Stimulated activated CD4-positive, alpha-beta T cell treated with anti-CD3 and anti-CD28 coated beads, Interleukin-12 subunit alpha, Interleukin-12 subunit beta, amount 100 ng/mL, for 4 hours (primary cell): Measurements from ENCODE around the gene CEP112.
"Not testable (repeated sequence)": the region's sequence is repeated elsewhere in the genome, so short reads cannot be mapped to it uniquely, and the experiment has no call there.

Source experiments
- DNase-seq: peaks from one replicate; pipeline ENCODE4 v3.0.0-alpha.2; 2020

The CEP112 gene

DNA sequence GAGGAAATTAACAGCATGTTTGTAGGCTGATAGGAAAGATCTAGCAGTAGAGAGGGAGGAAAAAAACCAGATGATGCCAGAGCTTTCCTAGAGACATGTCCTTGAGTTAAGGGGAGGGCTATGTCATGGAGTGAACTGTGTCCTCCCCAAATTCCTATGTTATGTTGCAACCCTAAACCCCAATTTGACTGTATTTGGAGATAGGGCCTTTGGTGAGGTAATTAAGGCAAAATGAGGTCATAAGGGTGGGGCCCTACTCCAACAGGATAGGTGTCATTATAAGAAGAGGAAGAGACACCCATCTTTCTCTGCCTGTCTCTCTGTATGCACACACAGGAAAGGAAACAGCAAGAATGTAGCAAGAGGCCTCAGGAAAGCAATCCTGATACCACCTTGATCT, 435.2 kb downstream of the CEP112 start:
- DNase-seq: no peak

DNA sequence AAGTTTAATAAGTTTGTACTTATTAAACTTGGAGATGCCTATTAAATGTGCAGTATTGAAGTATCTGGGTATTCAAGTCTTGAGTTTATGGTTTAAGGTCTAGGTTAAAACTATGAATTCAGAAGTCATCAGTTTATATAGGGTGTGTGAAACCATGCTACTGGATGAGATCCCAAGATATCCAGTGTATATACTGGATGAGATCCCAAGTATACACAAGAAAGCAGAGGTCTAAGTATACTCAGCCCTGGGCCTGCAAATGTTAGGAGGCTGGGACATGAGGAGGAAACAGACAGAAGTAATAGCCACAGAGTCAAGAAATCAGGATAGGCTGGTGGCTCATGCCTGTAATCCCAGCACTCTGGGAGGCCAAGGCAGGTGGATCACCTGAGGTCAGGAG, 436.1 kb downstream of the CEP112 start:
- no peak for DNase-seq

DNA sequence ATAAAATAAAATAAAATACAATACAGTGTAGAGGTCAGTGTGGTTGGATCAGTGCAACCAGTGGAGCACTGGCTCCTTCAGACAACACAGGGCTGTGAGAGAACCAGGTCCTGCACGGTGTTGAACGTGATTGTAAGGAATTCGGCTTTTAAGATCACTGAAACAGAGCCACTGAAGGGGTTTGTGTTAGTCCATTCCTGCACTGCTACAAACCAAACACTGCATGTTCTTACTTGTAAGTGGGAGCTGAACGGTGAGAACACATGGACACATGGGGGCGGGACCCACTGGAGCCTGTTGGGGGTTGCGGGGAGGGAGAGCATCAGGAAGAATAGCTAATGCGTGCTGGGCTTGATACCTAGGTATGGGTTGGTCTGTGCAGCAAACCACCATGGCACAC, 437.3 kb downstream of the CEP112 start:
- DNase-seq: no peak

DNA sequence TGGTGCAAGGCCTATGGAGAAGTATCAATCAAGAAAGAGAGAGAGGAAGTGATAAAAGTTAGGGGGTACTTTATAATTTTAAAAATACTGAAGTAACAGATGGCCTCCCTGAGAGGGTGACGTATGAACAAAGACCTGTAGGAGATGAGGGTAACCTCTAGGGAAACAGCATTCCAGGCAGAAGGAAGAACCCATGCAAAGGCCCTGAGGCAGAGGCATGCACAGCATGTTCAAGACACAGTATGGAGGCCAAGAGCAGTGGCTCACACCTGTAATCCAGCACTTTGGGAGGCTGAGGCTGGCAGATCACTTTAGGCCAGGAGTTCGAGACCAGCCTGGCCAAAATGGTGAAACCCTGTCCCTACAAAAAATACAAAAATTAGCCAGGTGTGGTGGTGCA, 437.9 kb downstream of the CEP112 start:
- DNase-seq: no peak

- no peak for DNase-seq
These were observed 438.6 kb downstream of the CEP112 start for GRCh38 chr17:65753348-65753747.

- no peak for DNase-seq
These were observed 440.7 kb downstream of the CEP112 start for GRCh38 chr17:65751263-65751662.

DNA sequence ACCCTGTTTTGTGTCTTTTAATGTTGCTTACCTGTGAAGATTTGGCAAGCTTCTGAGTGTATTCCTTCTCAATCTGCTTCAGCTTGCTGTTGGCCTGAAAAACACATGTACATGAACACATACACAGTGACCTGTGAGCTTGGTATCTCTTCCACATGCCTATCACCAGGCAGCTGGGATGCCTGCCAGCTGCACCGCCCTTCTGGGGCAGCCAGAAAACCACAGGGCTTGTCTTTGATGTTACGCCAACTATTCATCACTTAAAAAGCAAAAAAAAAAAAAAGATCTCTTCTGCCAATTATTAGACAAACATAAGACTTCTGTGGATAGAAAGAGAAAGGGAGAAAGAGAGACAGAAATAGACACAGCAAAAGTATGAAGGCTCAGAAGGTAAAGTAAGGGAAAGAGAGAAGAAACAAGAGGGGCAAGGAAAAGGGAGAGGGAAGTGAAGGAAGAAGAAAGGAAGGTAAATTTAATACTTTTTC, 441.3 kb downstream of the CEP112 start:
- DNase-seq: peak; percentile 20

DNA sequence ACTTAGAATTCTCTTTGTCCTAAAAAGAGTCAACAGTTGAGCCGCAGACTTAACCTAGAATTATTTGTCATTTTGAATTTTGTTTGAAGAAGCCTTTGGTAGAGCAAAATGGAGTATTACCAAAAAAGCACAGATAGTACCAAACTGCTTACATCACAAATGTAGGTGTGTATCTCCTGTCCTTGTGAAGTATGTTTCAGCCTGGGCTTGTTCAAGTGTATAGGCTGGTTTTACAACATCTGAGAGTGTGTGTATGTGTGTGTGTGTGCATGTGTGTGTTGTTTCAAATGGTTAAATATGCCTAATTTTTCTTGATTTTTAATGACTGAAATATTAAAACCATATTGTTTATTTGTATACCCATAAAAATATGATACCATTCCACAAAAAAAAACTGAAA, 441.8 kb downstream of the CEP112 start:
- DNase-seq: no peak

GRCh38 chr17:65749479-65749878, 442.5 kb downstream of the CEP112 start:
- no peak for DNase-seq

DNA sequence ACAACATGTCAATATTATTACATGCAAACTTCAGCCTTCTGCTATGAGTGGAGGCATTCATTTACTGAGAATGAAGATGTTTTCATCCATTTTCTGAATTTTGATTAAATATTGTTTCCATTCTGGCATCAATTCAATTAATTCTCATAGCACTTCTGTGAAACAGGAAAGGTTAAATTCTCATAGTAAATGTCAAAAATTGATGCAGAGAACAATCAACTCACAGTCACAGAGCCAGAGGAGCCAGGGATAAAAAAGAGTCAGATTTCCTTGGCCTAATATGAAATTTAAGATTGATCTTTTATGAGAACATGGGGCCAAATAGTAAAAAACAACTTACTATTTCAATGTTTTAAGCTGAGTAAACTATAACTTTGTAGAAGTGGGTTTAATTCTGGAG, 446.7 kb downstream of the CEP112 start:
- no peak for DNase-seq

- DNase-seq: no peak
These were observed 448.7 kb downstream of the CEP112 start for GRCh38 chr17:65743308-65743655.

- DNase-seq: no peak
These were observed 449.3 kb downstream of the CEP112 start for GRCh38 chr17:65742403-65743307.

- DNase-seq: no peak
These were observed 450.2 kb downstream of the CEP112 start for GRCh38 chr17:65741710-65742109.

DNA sequence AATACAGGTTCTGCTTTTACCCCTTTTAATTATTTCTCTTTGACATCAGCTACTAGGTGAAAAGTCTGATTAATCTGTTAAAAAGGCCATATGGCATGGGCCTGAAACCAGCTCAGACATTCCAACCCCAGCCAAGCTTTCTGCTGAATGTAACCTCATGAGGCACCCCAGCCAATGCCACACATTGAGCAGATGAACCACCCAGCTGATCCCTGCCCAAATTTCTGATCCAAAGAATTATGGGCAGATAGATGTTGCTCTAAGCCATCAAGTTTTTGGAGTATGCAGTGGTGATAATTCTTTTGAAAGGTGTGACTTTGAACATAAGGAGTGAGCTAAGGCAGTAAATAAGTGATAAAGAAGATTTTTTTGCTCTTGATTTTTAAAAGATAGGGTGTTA, 452.9 kb downstream of the CEP112 start:
- DNase-seq: no peak

GRCh38 chr17:65737451-65737850, 454.5 kb downstream of the CEP112 start:
- DNase-seq: no peak

GRCh38 chr17:65733314-65733713, 458.6 kb downstream of the CEP112 start:
- DNase-seq: no peak

DNA sequence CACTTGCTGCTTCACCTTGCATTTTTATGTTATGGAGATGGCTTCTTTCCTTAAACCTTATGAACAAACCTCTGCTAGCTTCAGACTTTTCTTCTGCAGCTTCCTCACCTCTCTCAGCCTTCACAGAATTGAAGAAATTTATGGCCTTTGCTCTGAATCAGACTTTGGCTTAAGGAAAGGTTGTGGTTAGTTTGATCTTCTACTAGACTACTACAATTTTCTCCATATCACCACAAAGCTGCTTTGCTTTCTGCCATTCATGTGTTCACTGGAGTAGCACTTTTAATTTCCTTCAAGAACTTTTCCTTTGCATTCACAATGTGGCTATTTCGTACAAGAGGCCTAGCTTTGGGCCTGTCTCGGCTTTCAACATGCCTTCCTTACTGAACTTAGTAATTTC, 459.3 kb downstream of the CEP112 start:
- DNase-seq: not testable (repeated sequence)

- no peak for DNase-seq
These were observed 461.2 kb downstream of the CEP112 start for GRCh38 chr17:65730711-65731169.

GRCh38 chr17:65729207-65729606, 462.7 kb downstream of the CEP112 start:
- no peak for DNase-seq

GRCh38 chr17:65727832-65728231, 464.1 kb downstream of the CEP112 start:
- DNase-seq: no peak

DNA sequence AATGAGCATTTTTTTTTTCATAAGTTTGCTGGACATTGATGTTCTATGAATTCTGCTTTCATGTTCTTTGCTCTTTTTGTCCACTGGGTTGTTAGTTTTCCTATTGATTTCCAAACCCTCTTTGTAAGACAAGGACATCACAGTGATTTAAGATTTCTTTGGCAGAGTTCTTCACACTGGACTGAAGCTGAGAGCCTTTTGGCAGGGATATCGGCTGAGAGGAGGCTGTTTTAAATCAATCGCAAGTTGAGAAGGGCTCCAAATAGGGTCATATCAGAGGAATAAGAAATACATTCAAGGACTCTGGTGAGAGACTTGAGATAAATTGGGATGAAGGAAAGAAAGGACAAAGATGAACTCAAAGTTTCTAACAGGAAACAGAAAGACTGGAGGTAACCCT, 464.7 kb downstream of the CEP112 start:
- DNase-seq: no peak

DNA sequence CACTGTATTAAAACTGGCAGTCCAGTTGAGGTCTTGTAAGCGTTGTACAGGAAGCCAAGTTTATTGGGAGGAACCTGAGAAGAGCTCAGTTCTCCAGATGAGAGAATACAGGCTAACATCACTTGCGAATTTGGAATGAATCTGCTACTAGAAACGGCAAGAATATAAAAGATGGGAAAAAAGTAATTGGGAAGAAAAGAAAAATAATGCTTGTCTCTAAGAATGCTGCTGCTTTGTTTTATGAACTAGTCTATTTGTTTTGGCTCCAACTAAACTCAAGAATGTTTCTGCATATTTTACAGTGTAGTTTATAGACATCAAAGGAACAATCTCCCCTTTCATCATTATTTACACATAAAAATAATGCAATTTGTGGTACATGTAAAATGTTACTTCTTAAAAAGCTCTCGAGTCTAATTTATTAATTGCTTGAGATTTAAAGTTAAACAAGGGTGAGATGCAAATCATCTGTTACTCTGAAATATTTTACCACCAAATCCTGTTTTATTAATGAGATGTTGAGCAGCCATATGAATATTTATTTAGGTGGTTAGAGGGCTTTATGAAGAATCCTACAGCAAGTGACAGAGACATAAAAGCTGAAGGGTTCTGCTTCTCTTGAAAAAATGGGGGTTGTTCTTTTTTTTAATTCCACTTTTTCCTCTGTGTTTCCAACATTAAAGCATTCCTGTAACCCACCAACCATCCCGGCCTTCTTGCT, 468.3 kb downstream of the CEP112 start:
- DNase-seq: no peak

- no peak for DNase-seq
These were observed 473.3 kb downstream of the CEP112 start for GRCh38 chr17:65718601-65719000.
